Osteoblast (primary cell): ENCODE measurements around the gene NDUFA13. TPM values are rescaled to one million over a fixed set of nuclear protein-coding genes. Genes with fewer than 3 reads are reported as not detected.

ENCODE experiments used
- DNase-seq: peaks from one replicate; pipeline ENCODE4 v3.0.0; 2011; ENCODE audit warnings: low spot score, mixed read lengths; ENCODE audit not compliant: insufficient read length; ENCODE audit errors: missing footprints
- H2AFZ ChIP-seq: 2 replicates; pipeline ENCODE4 v1.6.0; 2011; ENCODE audit warnings: mild to moderate bottlenecking, low read length
- H3K27ac ChIP-seq: 2 replicates; pipeline ENCODE4 v1.5.1; 2011; ENCODE audit warnings: mild to moderate bottlenecking, low read depth, low read length, moderate library complexity
- H3K27me3 ChIP-seq: 2 replicates; pipeline ENCODE4 v1.6.0; 2012; ENCODE audit warnings: mild to moderate bottlenecking, control low read depth, inconsistent platforms, low read length, moderate library complexity; ENCODE audit not compliant: insufficient read depth
- H3K36me3 ChIP-seq: 2 replicates; pipeline ENCODE4 v1.5.1; 2011; ENCODE audit warnings: mild to moderate bottlenecking, low read length, control low read depth, moderate library complexity; ENCODE audit not compliant: insufficient read depth
- H3K4me1 ChIP-seq: 2 replicates; pipeline ENCODE4 v1.5.1; 2011; ENCODE audit warnings: mild to moderate bottlenecking, low read length, control low read depth, moderate library complexity; ENCODE audit not compliant: insufficient read depth
- H3K4me2 ChIP-seq: 2 replicates; pipeline ENCODE4 v1.6.0; 2011; ENCODE audit warnings: mild to moderate bottlenecking, low read length; ENCODE audit not compliant: insufficient read depth
- H3K4me3 ChIP-seq: fragments of 200-600 bp; sonication (generic); 3 replicates; pipeline ENCODE4 v1.5.1; 2012; ENCODE audit warnings: mild to moderate bottlenecking, low read length, inconsistent platforms; ENCODE audit not compliant: insufficient read depth
- H3K79me2 ChIP-seq: 2 replicates; pipeline ENCODE4 v1.6.0; 2012; ENCODE audit warnings: mild to moderate bottlenecking, low read length, control low read depth, inconsistent platforms; ENCODE audit not compliant: insufficient read depth
- H3K9me3 ChIP-seq: 2 replicates; pipeline ENCODE4 v1.5.1; 2011; ENCODE audit warnings: low read depth, low read length, control low read depth
- H4K20me1 ChIP-seq: 2 replicates; pipeline ENCODE4 v1.6.0; 2012; ENCODE audit warnings: mild to moderate bottlenecking, low read length, control low read depth; ENCODE audit not compliant: insufficient read depth
- CTCF ChIP-seq: IDR thresholded peaks from 2 replicates; pipeline ENCODE4 v1.5.1; 2011; ENCODE audit warnings: mild to moderate bottlenecking, low read depth, low read length, moderate library complexity; ENCODE audit errors: extremely low read depth
- total RNA-seq: library from RNA; depleted of rRNA; stranded (reverse); fragments of >200 nt; gene quantifications from 2 replicates; pipeline ENCODE4 v1.2.3, GENCODE V29; 2012

NDUFA13 gene
- total RNA-seq, 1 donor, result 160 TPM

GRCh38 chr19:19553670-19554069 is 37.6 kb downstream of the NDUFA13 start:
- Histone ChIP-seq H3K36me3 (no peaks in the 10 kb centered on the region), H3K9me3 (no peaks in the 10 kb centered on the region), H2AFZ (no peak overlapping the region), H3K4me3 (no peak overlapping the region), H3K79me2 (no peaks in the 10 kb centered on the region), H3K27ac (no peak overlapping the region), H3K4me2 (no peak overlapping the region), H3K4me1 (peaks cover 9% of the 10 kb centered on the region), H4K20me1 (no peaks in the 10 kb centered on the region), H3K27me3 (peaks cover 7% of the 10 kb centered on the region)
- no peak for TF ChIP-seq CTCF
- peak; percentile 31 for DNase-seq

GRCh38 chr19:19554074-19555023 is 38.3 kb downstream of the NDUFA13 start:
- peak; percentile 80 for TF ChIP-seq CTCF
- H3K27ac ChIP-seq, result no peak overlapping the region
- no peaks in the 10 kb centered on the region for H3K36me3 ChIP-seq
- DNase-seq, result peak; percentile 97
- H4K20me1 ChIP-seq, result no peaks in the 10 kb centered on the region
- no peaks in the 10 kb centered on the region for H3K79me2 ChIP-seq
- peaks cover 9% of the 10 kb centered on the region for H3K4me1 ChIP-seq
- H2AFZ ChIP-seq, result peak overlapping the region; percentile 35
- no peak overlapping the region for H3K4me2 ChIP-seq
- H3K27me3 ChIP-seq, result peaks cover 6% of the 10 kb centered on the region
- no peak overlapping the region for H3K4me3 ChIP-seq
- no peaks in the 10 kb centered on the region for H3K9me3 ChIP-seq

- no peak for TF ChIP-seq CTCF
- Histone ChIP-seq H3K36me3 (no peaks in the 10 kb centered on the region), H3K27ac (no peak overlapping the region)
These were observed 42.0 kb downstream of the NDUFA13 start for GRCh38 chr19:19558055-19558454.

GRCh38 chr19:19558636-19559035 is 42.6 kb downstream of the NDUFA13 start:
- H3K27ac ChIP-seq, result no peak overlapping the region
- no peaks in the 10 kb centered on the region for H3K79me2 ChIP-seq
- H3K27me3 ChIP-seq, result no peaks in the 10 kb centered on the region
- no peaks in the 10 kb centered on the region for H4K20me1 ChIP-seq
- H3K9me3 ChIP-seq, result no peaks in the 10 kb centered on the region
- TF ChIP-seq CTCF, result no peak
- H3K4me1 ChIP-seq, result no peaks in the 10 kb centered on the region
- H3K4me2 ChIP-seq, result no peak overlapping the region
- no peaks in the 10 kb centered on the region for H3K36me3 ChIP-seq
- DNase-seq, result peak; percentile 50
- no peak overlapping the region for H3K4me3 ChIP-seq
- no peak overlapping the region for H2AFZ ChIP-seq

More at GRCh38 chr19:19558055-19558454, 42.0 kb downstream of the NDUFA13 start:
- Histone ChIP-seq H3K4me2 (no peak overlapping the region), H3K9me3 (no peaks in the 10 kb centered on the region), H2AFZ (no peak overlapping the region), H4K20me1 (no peaks in the 10 kb centered on the region), H3K4me1 (no peaks in the 10 kb centered on the region), H3K79me2 (no peaks in the 10 kb centered on the region), H3K4me3 (no peak overlapping the region), H3K27me3 (no peaks in the 10 kb centered on the region)
- peak; percentile 53 for DNase-seq
